ENCODE data around the gene PGLYRP4.

DNA sequence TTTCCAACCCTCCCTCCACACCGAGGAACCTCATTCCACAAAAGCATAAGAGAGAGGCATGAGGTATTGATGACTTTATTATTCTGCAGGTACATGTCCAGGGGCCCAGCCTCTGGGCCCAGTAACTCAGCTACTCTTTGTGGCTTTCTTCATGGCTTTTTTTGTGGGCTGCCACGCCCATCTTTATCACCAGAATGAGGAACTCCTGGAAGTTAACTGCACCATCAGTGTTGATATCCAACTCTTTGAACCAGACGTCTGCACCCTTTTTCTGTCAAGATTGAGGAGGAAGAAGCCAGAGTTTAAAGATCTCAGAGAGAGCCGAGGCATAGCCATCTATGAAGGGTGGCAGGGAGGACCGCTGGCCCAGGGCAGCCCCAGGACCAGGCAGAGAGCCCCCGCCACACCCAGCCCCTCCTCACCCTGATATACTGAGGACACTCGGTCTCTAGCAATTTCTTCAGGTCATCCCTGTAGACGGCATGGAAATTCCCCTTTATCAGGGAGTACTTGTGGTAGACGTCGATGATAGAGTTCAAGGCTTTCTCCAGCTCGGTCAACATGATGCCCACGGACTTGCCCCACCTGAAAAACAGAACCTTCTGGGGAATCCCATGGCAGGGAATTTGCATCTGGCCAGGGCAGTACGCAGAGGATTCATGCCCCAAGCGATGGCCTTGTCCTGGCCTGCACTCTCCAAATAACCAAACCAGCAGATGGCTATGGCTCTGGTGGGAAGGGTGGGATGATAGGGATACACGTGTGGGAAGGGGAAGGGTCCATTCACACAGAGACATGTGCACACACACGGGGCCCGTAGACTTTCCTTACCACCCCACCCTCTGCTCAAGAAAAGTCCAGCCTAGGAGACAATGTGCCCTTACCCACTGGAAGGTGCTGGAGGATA lies 41.6 kb upstream of the PGLYRP4 start:
- TF ChIP-seq, protein P1, sequence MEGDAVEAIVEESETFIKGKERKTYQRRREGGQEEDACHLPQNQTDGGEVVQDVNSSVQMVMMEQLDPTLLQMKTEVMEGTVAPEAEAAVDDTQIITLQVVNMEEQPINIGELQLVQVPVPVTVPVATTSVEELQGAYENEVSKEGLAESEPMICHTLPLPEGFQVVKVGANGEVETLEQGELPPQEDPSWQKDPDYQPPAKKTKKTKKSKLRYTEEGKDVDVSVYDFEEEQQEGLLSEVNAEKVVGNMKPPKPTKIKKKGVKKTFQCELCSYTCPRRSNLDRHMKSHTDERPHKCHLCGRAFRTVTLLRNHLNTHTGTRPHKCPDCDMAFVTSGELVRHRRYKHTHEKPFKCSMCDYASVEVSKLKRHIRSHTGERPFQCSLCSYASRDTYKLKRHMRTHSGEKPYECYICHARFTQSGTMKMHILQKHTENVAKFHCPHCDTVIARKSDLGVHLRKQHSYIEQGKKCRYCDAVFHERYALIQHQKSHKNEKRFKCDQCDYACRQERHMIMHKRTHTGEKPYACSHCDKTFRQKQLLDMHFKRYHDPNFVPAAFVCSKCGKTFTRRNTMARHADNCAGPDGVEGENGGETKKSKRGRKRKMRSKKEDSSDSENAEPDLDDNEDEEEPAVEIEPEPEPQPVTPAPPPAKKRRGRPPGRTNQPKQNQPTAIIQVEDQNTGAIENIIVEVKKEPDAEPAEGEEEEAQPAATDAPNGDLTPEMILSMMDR (IDR thresholded peaks at IDR 0.05 in 4 of 5, conservative IDR thresholded peaks at IDR 0.05 in 1 of 5): no peak
- TF ChIP-seq POLR2A (IDR thresholded peaks at IDR 0.05): no peak

All from gastrocnemius medialis (tissue), 4 donors.